DOHH2 (cell line): ENCODE measurements around the gene TRIM28.

Experiments used
- EZH2phosphoT487 ChIP-seq: fragments of 200-600 bp; sonication (generic); IDR thresholded peaks from 2 replicates; pipeline ENCODE4 v1.6.1; 2017; ENCODE audit warnings: borderline replicate concordance, mild to moderate bottlenecking, antibody characterized with exemption, low read length, moderate library complexity, mixed read lengths
- TF ChIP-seq, protein P1 (sequence below): fragments of 200-600 bp; sonication (generic); IDR thresholded peaks from one replicate; pipeline ENCODE4 v1.5.1; 2014; ENCODE audit warnings: antibody characterized with exemption, mild to moderate bottlenecking, low read depth, low read length; ENCODE audit not compliant: poor library complexity, severe bottlenecking

DNA sequence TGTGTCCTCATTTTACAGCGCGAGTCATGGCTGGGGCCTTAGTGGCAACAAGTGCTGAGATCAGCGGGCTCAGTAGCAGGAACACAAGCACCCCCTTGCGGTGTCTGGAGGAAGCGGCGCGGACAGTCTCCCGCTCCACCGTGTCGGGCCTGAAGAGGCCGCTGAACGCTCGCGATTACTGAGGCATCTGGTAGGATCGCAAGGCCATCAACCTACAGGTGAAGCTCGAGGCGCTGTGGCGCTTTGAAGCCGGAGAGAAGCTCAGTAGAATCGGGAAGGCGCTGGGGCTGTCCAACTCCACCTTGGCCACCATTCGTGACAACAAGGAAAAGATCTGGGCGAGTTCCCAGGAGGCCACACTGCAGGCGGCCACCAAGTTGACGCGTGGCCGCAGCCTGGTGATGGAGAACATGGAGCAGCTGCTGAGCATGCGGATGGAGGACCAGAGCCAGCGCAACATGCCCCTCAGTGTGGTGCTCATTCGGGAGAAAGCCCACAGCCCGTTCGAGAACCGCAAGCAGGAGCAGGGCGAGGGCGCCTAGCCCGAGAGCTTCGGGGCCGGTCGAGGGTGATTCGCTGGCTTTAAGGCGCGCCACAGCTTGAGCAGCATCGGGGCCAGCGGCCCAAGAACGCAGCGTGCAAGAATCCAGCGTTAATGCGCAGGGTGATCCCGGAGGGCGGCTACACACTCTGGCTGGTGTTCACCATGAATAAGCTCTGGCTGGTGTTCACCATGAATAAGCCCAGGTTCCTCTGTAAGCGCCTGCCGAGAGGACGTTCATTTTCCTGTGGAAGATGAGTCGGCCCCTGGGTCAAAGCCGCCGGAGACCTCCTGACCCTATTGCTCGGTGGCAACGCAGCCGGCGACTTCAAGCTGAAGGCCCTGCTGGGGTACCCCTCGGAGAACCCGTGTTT lies 37.6 kb downstream of the TRIM28 start:
- TF ChIP-seq, protein P1, sequence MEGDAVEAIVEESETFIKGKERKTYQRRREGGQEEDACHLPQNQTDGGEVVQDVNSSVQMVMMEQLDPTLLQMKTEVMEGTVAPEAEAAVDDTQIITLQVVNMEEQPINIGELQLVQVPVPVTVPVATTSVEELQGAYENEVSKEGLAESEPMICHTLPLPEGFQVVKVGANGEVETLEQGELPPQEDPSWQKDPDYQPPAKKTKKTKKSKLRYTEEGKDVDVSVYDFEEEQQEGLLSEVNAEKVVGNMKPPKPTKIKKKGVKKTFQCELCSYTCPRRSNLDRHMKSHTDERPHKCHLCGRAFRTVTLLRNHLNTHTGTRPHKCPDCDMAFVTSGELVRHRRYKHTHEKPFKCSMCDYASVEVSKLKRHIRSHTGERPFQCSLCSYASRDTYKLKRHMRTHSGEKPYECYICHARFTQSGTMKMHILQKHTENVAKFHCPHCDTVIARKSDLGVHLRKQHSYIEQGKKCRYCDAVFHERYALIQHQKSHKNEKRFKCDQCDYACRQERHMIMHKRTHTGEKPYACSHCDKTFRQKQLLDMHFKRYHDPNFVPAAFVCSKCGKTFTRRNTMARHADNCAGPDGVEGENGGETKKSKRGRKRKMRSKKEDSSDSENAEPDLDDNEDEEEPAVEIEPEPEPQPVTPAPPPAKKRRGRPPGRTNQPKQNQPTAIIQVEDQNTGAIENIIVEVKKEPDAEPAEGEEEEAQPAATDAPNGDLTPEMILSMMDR: peak; percentile 99
- TF ChIP-seq EZH2phosphoT487: no peak
